Measurements from ENCODE around the gene EPHA10. TPM values are rescaled to one million over a fixed set of nuclear protein-coding genes. Genes with fewer than 3 reads are reported as not detected.
A peak's percentile ranks its signal among the peaks of the same experiment; 100 is the strongest.
"Not testable (repeated sequence)": the region's sequence is repeated elsewhere in the genome, so short reads cannot be mapped to it uniquely, and the experiment has no call there.

Gene EPHA10
- total RNA-seq, 2 donors from 2014 or later = 0.14 to 3.0 TPM

DNA sequence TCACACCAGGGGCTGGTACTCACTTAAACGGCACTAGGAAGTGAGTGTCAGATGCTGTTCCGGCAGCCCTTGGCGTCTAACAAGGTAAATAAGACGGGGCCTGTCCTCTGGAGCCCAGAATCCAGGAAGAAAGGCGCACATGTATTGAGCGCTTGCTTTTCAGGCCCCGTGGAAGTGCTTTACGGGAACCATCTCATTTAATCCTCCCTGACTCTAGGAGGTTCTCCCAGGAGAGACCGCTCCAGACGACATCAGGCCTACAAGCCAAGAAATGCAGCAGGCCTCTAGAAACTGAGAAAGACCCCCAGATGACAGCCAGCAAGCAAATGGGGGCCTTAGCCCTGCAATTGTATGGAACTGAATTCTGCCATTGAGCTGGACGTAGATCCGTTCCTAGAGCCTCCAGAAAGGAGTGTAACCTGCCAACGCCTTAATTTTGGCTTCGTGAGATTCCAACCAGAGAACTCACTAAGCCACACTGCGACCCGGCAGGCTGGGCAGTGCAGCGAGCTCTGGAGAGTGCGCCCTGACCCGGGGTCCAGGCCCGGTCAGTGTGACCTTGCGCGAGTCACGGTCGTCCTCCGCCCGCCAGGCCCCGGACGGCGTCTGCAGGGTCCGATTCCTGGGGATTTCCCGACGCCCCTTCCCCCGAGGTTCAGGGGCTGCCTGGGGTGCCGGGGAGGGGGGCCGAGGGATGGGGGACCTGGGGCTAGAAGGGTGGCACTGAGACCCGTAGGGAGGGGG lies 28.2 kb upstream of the EPHA10 start:
- DNase-seq (ENCODE audit: low spot score in 2 of 2) = peak in 1 of 2 donors; percentile 51

DNA sequence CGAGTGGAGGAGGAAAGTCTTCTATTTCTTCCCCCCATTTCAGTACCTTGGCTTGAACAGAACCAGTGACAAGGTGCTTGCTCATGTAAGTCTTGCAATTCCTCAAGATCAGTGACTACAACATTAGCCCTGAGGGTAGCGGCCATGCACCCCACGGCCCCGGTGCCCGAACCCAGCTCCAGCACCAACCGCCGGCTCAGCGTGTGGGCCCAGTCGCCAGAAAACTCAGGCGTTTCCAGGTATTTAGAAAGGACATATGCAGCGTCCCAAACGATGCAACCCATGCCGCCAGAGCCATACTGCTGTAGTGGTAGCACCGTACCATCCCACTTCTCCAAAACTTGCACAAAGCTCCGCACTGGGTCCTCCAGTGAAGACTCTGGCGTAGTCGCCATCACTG lies 17.6 kb upstream of the EPHA10 start:
- no peak for ATAC-seq
- Mint-ChIP-seq H3K27ac (no peak overlapping the region), H3K9me3 (no peaks in the 10 kb centered on the region), H3K36me3 (no peaks in the 10 kb centered on the region)
- no peak for DNase-seq (ENCODE audit: low spot score in 2 of 2)

More for the DNA sequence above, 28.2 kb upstream of the EPHA10 start:
- Mint-ChIP-seq H3K9me3 (no peaks in the 10 kb centered on the region), H3K36me3 (peaks cover 0 to 9% of the 10 kb centered on the region in 2 donors), H3K27ac (no peak overlapping the region)
- no peak for ATAC-seq

DNA sequence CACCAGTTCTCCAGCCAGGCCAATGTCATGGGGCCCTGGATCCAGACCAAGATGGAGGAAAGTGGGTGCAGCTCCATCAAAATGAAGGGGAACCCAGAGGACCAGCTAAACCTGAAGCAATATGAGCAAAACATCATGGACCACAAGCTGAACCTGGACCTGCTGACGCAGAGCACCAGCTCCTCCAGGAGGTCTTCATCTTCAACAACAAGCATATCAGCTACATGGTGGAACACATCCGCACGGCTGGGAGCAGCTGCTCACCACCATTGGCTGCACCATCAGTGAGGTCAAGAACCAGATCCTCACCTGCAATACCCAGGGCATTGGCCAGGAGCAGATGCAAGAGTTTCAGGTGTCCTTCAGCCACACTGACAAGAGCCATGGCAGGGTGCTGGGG lies 13.7 kb upstream of the EPHA10 start:
- DNase-seq (ENCODE audit: low spot score in 2 of 2) = no peak
- Mint-ChIP-seq H3K36me3 (no peaks in the 10 kb centered on the region), H3K9me3 (no peaks in the 10 kb centered on the region), H3K27ac (no peak overlapping the region)
- ATAC-seq = no peak

DNA sequence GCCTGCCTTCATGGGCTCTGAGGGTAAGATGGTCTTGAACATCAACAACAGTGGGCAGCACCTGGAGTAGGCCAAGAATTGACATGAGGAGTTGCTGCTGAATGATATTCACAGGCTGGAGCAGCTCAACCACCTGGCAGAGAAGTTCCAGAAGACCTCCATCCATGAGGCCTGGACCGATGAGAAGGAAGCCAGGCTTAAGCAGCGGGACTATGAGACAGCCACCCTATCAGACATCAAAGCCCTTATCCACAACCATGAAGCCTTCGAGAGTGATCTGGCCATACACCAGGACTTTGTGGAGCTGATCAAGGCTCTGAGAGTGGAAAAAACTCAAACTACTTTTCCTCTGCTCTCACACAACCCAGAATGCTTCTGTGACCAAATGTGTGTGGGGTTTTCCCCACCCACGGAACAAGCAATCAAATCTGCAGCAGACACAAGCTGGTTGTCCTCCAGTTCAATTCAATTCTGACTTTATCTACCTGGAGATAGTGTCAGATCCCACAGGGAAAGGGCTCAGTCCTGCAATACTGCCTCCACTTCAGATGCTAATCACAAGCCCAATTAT lies 12.1 kb upstream of the EPHA10 start:
- H3K27ac Mint-ChIP-seq = no peak overlapping the region
- no peak for DNase-seq (ENCODE audit: low spot score in 2 of 2)
- H3K9me3 Mint-ChIP-seq = peaks cover 2 to 5% of the 10 kb centered on the region in 2 donors
- peak; percentile 57 to 72 for ATAC-seq
- no peaks in the 10 kb centered on the region for H3K36me3 Mint-ChIP-seq

DNA sequence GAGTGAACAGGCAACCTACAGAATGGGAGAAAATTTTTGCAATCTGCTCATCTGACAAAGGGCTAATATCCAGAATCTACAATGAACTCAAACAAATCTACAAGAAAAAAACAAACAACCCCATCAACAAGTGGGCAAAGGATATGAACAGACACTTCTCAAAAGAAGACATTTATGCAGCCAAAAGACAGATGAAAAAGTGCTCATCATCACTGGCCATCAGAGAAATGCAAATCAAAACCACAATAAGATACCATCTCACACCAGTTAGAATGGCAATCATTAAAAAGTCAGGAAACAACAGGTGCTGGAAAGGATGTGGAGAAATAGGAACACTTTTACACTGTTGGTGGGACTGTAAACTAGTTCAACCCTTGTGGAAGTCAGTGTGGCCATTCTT lies 6.5 kb upstream of the EPHA10 start:
- H3K36me3 Mint-ChIP-seq; DNase-seq (ENCODE audit: low spot score in 2 of 2); H3K27ac Mint-ChIP-seq; ATAC-seq; H3K9me3 Mint-ChIP-seq: not testable (repeated sequence)

DNA sequence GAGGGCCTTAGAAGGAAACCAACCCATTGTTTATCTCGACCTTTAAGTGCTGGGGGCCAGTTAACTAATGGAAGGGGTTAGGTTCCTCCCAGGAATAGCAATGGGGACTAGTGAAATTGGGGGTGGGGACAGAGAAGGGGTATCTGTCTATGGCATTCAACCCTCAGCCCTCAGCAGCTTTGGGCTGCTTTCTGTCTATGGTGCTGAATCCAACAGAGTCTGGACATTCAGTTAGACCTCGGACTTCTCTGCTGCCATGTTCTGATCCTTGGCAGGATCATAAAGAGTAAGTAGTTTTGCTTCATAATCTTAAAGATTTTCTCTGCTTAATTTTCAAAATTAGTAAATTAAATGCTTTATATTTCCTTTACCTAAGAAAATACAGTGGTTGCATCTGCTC lies 2.6 kb upstream of the EPHA10 start:
- ATAC-seq = no peak

DNA sequence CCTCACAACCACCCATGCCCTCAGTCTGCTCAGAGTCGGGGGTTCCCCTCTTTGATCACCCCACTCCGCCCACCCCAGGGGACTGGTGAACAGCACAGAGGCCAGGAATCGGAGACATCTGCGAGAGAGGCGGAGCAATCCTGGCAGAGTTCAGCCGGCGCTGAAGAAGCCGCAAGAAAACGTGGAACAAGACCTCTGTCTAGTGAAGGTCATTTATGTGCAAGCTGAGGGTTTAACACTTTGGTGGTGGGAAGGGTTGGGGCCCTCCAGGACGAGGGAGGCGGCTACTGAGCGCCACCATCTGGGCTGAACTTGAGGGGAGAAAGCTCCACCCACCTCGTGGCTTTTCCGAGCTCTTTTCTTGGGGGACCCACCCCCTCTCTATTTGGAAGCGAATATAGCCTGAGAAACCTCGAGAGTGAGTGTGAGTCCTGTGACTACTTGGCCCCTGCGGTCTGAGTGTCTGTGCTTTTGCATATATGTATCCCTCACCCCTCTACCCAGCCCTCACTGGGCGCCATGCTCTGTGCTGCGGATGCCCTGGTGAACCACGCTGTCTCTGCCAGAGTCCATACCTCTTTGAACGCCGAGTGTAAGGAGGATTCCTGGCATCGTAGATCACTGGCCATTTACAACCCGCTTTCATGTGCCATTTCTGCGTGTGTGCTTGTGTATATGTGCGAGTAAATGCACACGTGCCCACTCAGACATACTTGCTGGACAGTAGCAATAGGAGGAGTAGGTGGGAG lies 1.2 kb upstream of the EPHA10 start:
- ATAC-seq = peak; percentile 80 to 84
- H3K27ac Mint-ChIP-seq = no peak overlapping the region
- DNase-seq (ENCODE audit: low spot score in 2 of 2) = peak in 1 of 2 donors; percentile 51
- H3K9me3 Mint-ChIP-seq = peaks cover 0 to 5% of the 10 kb centered on the region in 2 donors
- peaks cover 11 to 12% of the 10 kb centered on the region in 2 donors for H3K36me3 Mint-ChIP-seq

More for the DNA sequence above, 2.6 kb upstream of the EPHA10 start:
- no peak for DNase-seq (ENCODE audit: low spot score in 2 of 2)
- Mint-ChIP-seq H3K36me3 (peaks cover 11 to 12% of the 10 kb centered on the region in 2 donors), H3K9me3 (peaks cover 0 to 5% of the 10 kb centered on the region in 2 donors), H3K27ac (no peak overlapping the region)

DNA sequence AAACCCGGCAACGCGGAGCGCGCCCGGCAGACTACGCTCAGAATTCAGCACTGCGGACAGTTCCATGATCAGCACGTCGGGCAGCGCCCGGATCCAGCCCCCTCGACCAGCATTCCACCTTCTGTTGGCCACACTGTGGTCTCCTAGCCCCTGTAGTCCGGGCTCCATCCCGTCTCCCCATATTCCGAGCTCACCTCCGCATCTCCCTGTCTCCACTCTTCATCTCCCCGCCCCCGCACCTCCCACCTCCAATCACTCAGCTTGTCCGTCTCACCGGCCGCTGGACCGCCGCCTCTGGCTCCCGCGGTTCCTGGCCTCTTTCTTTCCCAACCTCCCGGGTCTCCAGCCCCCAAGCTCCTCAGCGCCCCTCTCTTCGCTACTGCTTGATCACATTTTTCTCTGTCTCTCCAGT lies 500 bp downstream of the EPHA10 start:
- no peak overlapping the region for H3K27ac Mint-ChIP-seq
- ATAC-seq = peak in 1 of 2 donors; percentile 42

DNA sequence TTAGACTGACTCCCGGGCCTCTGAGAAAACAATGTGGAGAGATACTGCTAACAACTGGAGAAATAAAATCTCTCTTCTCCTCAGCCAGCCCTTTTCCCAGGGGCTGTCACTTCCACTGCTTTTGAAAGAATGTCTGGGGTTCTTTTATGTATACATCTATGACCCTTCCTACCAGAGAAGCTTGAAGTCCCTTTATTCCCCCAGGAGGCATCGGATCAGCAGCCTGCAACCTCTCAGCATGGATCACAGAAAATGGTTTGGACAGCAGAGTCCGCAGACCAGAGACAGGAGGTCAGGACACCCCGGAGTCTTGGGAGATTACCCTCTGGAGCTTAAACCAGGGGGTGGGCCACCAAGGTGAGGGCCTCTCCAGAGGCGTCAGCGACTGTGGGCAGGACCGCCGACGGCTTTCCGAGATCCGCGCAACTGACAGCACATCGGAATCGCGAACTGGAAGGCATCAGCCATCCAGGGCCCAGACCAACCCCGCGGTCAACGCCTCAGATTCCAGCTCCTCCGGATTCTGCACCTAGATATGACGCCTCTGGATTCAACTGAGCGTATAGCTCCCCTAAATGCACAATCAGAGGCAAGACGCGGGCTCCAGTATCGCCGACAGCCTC lies 1.0 kb downstream of the EPHA10 start:
- ATAC-seq (no peak), DNase-seq (ENCODE audit: low spot score in 2 of 2) (no peak)
- Mint-ChIP-seq H3K9me3 (peaks cover 0 to 5% of the 10 kb centered on the region in 2 donors), H3K27ac (no peak overlapping the region), H3K36me3 (peaks cover 11 to 12% of the 10 kb centered on the region in 2 donors)

More for the DNA sequence above, 500 bp downstream of the EPHA10 start:
- peak in 1 of 2 donors; percentile 74 for DNase-seq (ENCODE audit: low spot score in 2 of 2)
- H3K36me3 Mint-ChIP-seq = peaks cover 11 to 12% of the 10 kb centered on the region in 2 donors
- peaks cover 0 to 5% of the 10 kb centered on the region in 2 donors for H3K9me3 Mint-ChIP-seq

DNA sequence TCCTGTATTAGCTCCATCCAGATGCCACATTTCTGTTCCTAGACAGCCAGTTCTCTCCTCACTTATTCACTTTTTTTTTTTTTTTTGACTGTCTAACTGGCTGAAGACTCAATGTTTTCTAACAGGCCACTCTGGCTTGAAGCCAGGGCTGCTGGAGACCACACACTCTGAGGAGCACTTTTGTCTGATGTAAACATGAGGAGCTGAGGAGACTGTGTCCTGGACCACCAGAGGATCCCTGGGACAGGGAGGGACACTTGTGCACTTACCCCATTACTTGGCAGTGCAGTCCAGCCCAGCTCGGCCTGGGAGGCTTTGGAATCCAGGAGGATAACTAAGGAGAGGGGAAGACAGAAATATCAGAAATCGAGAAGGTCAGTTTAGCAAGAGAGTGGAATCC lies 2.4 kb downstream of the EPHA10 start:
- Mint-ChIP-seq H3K27ac (no peak overlapping the region), H3K9me3 (peaks cover 0 to 5% of the 10 kb centered on the region in 2 donors), H3K36me3 (peaks cover 11 to 12% of the 10 kb centered on the region in 2 donors)
- no peak for DNase-seq (ENCODE audit: low spot score in 2 of 2)
- ATAC-seq = no peak

DNA sequence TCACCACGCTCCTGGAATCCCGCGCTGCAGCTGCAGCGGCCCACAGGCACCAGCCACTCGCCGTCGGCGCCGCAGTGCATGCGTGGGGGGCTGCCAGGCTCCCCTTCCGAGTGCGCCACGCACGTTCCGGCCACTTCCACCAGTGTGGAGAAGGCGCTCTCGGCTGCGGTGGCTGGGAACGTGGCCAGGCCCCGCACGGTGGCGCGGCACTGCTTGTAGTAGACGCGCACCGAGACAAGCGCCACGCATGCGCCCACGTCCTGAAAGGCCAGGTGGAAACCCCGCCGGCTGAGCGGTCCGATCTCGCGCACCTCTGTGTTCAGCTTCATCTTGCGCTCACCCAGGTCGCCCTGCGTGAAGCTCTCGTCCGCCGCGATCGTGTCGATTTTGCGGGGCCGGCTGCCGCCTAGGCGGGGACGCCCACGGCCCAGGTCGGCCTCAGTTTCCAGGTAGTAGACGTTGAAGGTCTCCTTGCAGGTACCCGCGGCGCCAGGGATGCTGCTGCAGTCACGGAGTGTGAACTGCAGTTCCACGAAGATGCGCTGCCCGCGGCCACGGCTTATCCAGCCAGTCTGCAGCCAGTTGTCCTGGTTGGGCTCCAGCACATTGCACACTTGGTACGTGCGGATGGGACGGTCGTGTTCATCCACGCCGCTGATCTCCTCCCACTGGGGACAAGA lies 3.4 kb downstream of the EPHA10 start:
- ATAC-seq (no peak), DNase-seq (ENCODE audit: low spot score in 2 of 2) (no peak)
- peaks cover 11 to 12% of the 10 kb centered on the region in 2 donors for H3K36me3 Mint-ChIP-seq
- peaks cover 0 to 5% of the 10 kb centered on the region in 2 donors for H3K9me3 Mint-ChIP-seq
- no peak overlapping the region for H3K27ac Mint-ChIP-seq

DNA sequence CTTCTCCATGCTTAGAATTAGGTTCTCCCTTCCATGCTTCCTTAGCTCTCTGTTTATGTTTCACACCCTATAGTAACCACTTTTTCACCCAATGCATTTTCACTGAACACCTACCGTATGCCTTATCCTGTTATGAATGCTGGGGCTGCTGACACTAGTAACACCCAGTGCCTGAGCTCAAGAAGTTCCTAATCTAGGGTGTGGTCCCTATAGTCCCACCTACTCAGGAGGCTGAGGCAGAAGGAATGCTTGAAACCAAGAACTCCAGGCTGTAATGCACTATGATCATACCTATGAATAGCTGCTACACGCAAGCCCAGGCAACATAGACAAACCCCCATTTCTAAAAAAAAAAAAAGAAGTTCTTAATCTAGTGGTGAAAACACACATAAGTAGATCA lies 5.5 kb downstream of the EPHA10 start:
- no peak overlapping the region for H3K27ac Mint-ChIP-seq
- no peak for DNase-seq (ENCODE audit: low spot score in 2 of 2)
- no peak for ATAC-seq

DNA sequence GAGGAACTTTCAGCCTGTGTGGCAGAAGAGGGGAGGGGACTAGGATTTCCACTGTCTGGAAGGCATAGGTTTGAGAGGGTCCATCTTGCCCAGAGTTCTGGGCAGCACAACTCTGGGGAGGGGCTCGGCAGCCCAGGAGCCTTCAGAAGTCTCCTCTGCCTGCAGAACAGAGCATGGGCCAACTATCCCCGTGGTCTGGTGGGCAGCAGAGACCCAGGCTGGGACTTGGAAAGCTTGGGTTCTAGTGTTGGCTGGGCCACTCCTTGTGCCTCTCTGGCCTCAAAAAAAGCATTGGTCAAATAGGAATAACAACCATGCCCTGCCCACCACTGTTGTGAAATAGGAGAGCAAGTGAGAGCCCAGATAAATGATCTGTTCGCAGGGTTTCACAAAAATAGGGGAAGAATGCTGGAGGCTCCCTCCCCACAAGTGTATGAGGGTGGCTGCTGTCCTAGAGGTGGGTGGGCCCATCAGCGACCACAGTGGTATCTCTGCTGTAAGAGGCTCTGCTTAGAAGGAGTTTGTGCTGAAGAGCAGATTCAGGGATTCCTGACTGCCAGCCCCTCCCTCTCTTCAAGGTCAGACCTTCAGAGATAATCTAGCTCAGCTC lies 8.9 kb downstream of the EPHA10 start:
- no peaks in the 10 kb centered on the region for H3K9me3 Mint-ChIP-seq
- H3K36me3 Mint-ChIP-seq = no peaks in the 10 kb centered on the region
- ATAC-seq = no peak
- no peak for DNase-seq (ENCODE audit: low spot score in 2 of 2)
- no peak overlapping the region for H3K27ac Mint-ChIP-seq

More for the DNA sequence above, 5.5 kb downstream of the EPHA10 start:
- peaks cover 0 to 1% of the 10 kb centered on the region in 2 donors for H3K9me3 Mint-ChIP-seq
- peaks cover 4 to 5% of the 10 kb centered on the region in 2 donors for H3K36me3 Mint-ChIP-seq

DNA sequence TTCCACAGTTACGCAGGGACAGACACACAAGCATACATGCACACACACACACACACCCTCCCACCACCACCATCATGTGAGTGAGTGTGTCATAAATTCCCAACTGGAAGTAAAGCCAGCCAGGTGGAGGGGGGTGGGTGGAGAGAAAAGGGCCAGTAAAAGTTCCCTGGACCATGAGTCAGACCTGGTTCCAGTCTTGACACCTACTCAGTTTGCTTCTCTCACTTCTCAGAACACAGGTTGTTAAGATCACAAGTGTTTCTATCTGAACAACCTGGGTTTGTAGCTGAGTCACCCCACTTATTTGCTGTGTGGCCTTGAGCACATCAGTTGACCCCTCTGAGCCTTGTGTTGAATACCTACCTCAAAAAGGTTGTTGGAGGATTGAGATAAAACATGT lies 9.6 kb downstream of the EPHA10 start:
- Mint-ChIP-seq H3K9me3 (no peaks in the 10 kb centered on the region), H3K36me3 (no peaks in the 10 kb centered on the region), H3K27ac (peak overlapping the region in 1 of 2 donors; percentile 57)
- peak in 1 of 2 donors; percentile 49 for DNase-seq (ENCODE audit: low spot score in 2 of 2)
- ATAC-seq = peak; percentile 92 to 93

DNA sequence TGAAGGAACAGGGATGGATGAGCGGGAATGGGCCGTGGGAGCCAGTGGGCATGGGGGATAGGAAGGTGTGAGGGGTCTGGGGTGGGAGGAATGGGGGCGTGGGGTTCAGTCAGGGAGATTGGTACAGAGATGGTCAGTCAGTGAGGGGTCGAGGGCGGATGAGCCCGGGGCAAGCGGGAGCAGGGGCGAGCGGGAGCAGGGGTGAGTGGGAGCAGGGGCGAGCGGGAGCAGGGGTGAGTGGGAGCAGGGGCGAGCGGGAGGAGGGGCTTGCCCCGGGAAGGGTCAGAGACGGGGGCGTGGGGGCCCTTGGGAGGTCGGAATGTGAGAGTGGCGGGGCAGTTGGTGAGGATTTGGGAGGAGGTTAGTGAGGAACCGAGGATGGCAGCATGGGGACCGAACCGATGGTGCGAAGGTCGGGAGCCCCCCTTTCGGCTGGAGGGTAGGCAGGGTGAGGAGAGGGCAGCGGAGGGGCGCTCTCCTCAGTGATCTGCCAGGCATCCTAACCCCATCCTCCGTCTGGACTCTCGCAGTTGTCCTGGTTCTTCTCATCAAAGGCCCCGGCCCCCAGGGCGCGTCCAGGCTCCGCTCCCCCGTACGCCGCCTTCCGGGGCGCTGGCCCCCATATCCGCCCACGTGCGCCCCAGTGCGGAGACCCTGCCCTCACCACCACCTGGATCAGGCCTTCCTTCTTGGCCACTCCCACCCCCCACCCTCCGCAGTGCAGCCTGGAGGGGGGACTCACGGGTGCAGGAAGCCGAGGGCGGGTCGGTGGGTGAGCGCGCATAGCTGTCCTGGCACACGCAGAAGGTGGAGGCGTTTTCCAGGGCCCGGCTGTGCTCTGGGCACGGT lies 11.2 kb downstream of the EPHA10 start:
- no peak for ATAC-seq
- no peak for DNase-seq (ENCODE audit: low spot score in 2 of 2)
- no peaks in the 10 kb centered on the region for H3K36me3 Mint-ChIP-seq

More for the DNA sequence above, 11.2 kb downstream of the EPHA10 start:
- no peaks in the 10 kb centered on the region for H3K9me3 Mint-ChIP-seq
- H3K27ac Mint-ChIP-seq = no peak overlapping the region
